K562 (cell line): ENCODE results near the gene ZSWIM3. TPM values are rescaled to one million over a fixed set of nuclear protein-coding genes. Genes with fewer than 3 reads are reported as not detected.

Experiments used
- EHMT2 ChIP-seq: fragments of 450-650 bp; IDR thresholded peaks from 2 replicates; pipeline ENCODE4 v1.6.1; 2018; ENCODE audit warnings: antibody characterized with exemption
- EP400 ChIP-seq: fragments of 450-650 bp; IDR thresholded peaks from 2 replicates; pipeline ENCODE4 v1.6.1; 2017; ENCODE audit warnings: antibody characterized with exemption, mild to moderate bottlenecking, moderate library complexity
- HSF4 ChIP-seq: fragments of 250-450 bp; sonication (Bioruptor Pico); IDR thresholded peaks from 2 replicates; pipeline ENCODE4 v2.1.2; 2022; ENCODE audit warnings: mild to moderate bottlenecking, moderate library complexity, borderline replicate concordance
- MAX ChIP-seq: sonication (generic); formaldehyde crosslinking; IDR thresholded peaks from 2 replicates; pipeline ENCODE4 v1.9.0; 2022; ENCODE audit warnings: mild to moderate bottlenecking, missing genetic modification reagents
- MEF2D ChIP-seq: conservative IDR thresholded peaks from 2 replicates; pipeline ENCODE4 v1.6.1; 2016; ENCODE audit warnings: low read depth, missing genetic modification characterization, missing compliant biosample characterization
- MTF1 ChIP-seq: fragments of 250-450 bp; sonication (Bioruptor Pico); IDR thresholded peaks from 2 replicates; pipeline ENCODE4 v1.9.0; 2021; ENCODE audit warnings: moderate library complexity, mild to moderate bottlenecking, inconsistent platforms, borderline replicate concordance
- RBBP5 ChIP-seq: fragments of 200-600 bp; sonication (generic); IDR thresholded peaks from 2 replicates; pipeline ENCODE4 v1.6.1; 2012; ENCODE audit warnings: borderline replicate concordance, mild to moderate bottlenecking, low read length, control low read depth, inconsistent platforms; ENCODE audit not compliant: insufficient read depth, poor library complexity, severe bottlenecking
- SMARCB1 ChIP-seq: IDR thresholded peaks from 2 replicates; pipeline ENCODE4 v1.6.1; 2011; ENCODE audit warnings: improper control_type of control experiment, low read depth; ENCODE audit not compliant: insufficient read length
- ZNF592 ChIP-seq: fragments of 450-650 bp; IDR thresholded peaks from 2 replicates; pipeline ENCODE4 v1.6.1; 2017; ENCODE audit warnings: antibody characterized with exemption, mild to moderate bottlenecking
- polyA plus RNA-seq, 8 experiments: library from polyadenylated mRNA; depleted of rRNA in 4 of 8; stranded (reverse) in 5 of 8; unstranded in 3 of 8; fragments of >200 nt; fragmentation: Nextera tagmentation in 2 of 8; fragmentation: Illumina TruSeq in 1 of 8; extraction: Ambion mirVana in 2 of 8; extraction: Trizol in 1 of 8; gene quantifications; 2 replicates each; pipeline versions ENCODE4 v1.2.1 to v1.2.3, GENCODE V29; 2011 to 2014; ENCODE audit warnings: inconsistent platforms in 1 of 8, missing spikeins in 1 of 8
- total RNA-seq, 7 experiments: library from RNA; depleted of rRNA in 6 of 7; stranded (reverse); fragments of >200 nt in 6 of 7; fragmentation: Illumina TruSeq in 2 of 7; extraction: Trizol in 2 of 7; gene quantifications; 2 replicates each; pipeline versions ENCODE4 v1.2.1 to v1.2.3, GENCODE V29; 2011 to 2021; ENCODE audit warnings: low replicate concordance in 1 of 7
- TF ChIP-seq, protein P1 (sequence below): fragments of 450-650 bp; formaldehyde crosslinking; IDR thresholded peaks from 2 replicates; pipeline ENCODE4 v1.4.0; 2022; ENCODE audit warnings: missing genetic modification characterization
- TF ChIP-seq, protein P2 (sequence below), 2 experiments: fragments of 450-650 bp; formaldehyde crosslinking in 1 of 2; IDR thresholded peaks; 2 replicates each; pipeline versions ENCODE4 v1.4.0 to v1.6.1; 2014 to 2020; ENCODE audit warnings: mild to moderate bottlenecking in 2 of 2, borderline replicate concordance in 1 of 2, low read depth in 1 of 2

The ZSWIM3 gene
- total and polyA plus RNA-seq, 9 of the 15 experiments (the other 6 are each of a cell fraction or from before 2014, with no cell fraction given): 1.7 to 4.3 (median 2.9) TPM

- TF ChIP-seq HSF4 (CRISPR knock-in tag) (no peak), SMARCB1 (no peak), MTF1 (CRISPR knock-in tag) (no peak), RBBP5 (no peak), EP400 (no peak), EHMT2 (0 out of 2 replicates have a peak, but pooled peaks have one; percentile 26), MEF2D (0 out of 2 replicates have a peak, but pooled peaks have one; percentile 24), ZNF592 (no peak; the same call in 1 of the 2 replicates), MAX (CRISPR knock-in tag) (no peak; the same call in 1 of the 2 replicates)
- TF ChIP-seq, protein P1, sequence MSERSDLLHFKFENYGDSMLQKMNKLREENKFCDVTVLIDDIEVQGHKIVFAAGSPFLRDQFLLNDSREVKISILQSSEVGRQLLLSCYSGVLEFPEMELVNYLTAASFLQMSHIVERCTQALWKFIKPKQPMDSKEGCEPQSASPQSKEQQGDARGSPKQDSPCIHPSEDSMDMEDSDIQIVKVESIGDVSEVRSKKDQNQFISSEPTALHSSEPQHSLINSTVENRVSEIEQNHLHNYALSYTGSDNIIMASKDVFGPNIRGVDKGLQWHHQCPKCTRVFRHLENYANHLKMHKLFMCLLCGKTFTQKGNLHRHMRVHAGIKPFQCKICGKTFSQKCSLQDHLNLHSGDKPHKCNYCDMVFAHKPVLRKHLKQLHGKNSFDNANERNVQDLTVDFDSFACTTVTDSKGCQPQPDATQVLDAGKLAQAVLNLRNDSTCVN (CRISPR knock-in tag): no peak
- TF ChIP-seq, protein P2, sequence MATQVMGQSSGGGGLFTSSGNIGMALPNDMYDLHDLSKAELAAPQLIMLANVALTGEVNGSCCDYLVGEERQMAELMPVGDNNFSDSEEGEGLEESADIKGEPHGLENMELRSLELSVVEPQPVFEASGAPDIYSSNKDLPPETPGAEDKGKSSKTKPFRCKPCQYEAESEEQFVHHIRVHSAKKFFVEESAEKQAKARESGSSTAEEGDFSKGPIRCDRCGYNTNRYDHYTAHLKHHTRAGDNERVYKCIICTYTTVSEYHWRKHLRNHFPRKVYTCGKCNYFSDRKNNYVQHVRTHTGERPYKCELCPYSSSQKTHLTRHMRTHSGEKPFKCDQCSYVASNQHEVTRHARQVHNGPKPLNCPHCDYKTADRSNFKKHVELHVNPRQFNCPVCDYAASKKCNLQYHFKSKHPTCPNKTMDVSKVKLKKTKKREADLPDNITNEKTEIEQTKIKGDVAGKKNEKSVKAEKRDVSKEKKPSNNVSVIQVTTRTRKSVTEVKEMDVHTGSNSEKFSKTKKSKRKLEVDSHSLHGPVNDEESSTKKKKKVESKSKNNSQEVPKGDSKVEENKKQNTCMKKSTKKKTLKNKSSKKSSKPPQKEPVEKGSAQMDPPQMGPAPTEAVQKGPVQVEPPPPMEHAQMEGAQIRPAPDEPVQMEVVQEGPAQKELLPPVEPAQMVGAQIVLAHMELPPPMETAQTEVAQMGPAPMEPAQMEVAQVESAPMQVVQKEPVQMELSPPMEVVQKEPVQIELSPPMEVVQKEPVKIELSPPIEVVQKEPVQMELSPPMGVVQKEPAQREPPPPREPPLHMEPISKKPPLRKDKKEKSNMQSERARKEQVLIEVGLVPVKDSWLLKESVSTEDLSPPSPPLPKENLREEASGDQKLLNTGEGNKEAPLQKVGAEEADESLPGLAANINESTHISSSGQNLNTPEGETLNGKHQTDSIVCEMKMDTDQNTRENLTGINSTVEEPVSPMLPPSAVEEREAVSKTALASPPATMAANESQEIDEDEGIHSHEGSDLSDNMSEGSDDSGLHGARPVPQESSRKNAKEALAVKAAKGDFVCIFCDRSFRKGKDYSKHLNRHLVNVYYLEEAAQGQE (IDR thresholded peaks at IDR 0.05; ENCODE audit: borderline replicate concordance): no peak
- TF ChIP-seq, protein P2 (CRISPR knock-in tag; IDR thresholded peaks at IDR 0.05; ENCODE audit: low read depth): no peak
Observed at GRCh38 chr20:45909817-45910669, 52.6 kb downstream of the ZSWIM3 start (continued).
